Erythroblast (primary cell): ENCODE measurements around the gene CITED4.
A peak's percentile ranks its signal among the peaks of the same experiment; 100 is the strongest.
"Not testable (repeated sequence)": the region's sequence is repeated elsewhere in the genome, so short reads cannot be mapped to it uniquely, and the experiment has no call there.

Experiments
- DNase-seq, 2 experiments: peaks; one replicate each; lab custom pipeline; 2025; lab: John Stamatoyannopoulos, UW
- GATA1 ChIP-seq: IDR thresholded peaks from 2 replicates; pipeline ENCODE4 v1.6.1; 2011; ENCODE audit warnings: low read depth, mild to moderate bottlenecking, control low read depth, low read length, moderate library complexity
- POLR2A ChIP-seq: IDR thresholded peaks from 2 replicates; pipeline ENCODE4 v1.6.1; 2011; ENCODE audit warnings: mild to moderate bottlenecking, low read length

The CITED4 gene

GRCh38 chr1:40895601-40896000 is 33.4 kb upstream of the CITED4 start:
- TF ChIP-seq GATA1: no peak
- no peak for TF ChIP-seq POLR2A
- no peak for DNase-seq

GRCh38 chr1:40894858-40895257 is 32.7 kb upstream of the CITED4 start:
- not testable (repeated sequence) for DNase-seq

- TF ChIP-seq POLR2A (no peak), GATA1 (no peak)
- DNase-seq: no peak
These were observed 32.3 kb upstream of the CITED4 start for GRCh38 chr1:40894455-40894854.

GRCh38 chr1:40893946-40894345 is 31.8 kb upstream of the CITED4 start:
- DNase-seq: no peak
- no peak for TF ChIP-seq GATA1
- no peak for TF ChIP-seq POLR2A

GRCh38 chr1:40892354-40892753 is 30.2 kb upstream of the CITED4 start:
- DNase-seq: no peak
- TF ChIP-seq GATA1: no peak
- no peak for TF ChIP-seq POLR2A

- TF ChIP-seq GATA1 (no peak), POLR2A (no peak)
- no peak for DNase-seq
These were observed 28.6 kb upstream of the CITED4 start for GRCh38 chr1:40890771-40891170.

GRCh38 chr1:40887652-40888051 is 25.5 kb upstream of the CITED4 start:
- TF ChIP-seq POLR2A (no peak), GATA1 (no peak)
- no peak for DNase-seq

GRCh38 chr1:40887012-40887378 is 24.8 kb upstream of the CITED4 start:
- TF ChIP-seq POLR2A: no peak
- TF ChIP-seq GATA1: no peak
- DNase-seq: no peak

- no peak for TF ChIP-seq POLR2A
- TF ChIP-seq GATA1: no peak
- no peak for DNase-seq
These were observed 24.3 kb upstream of the CITED4 start for GRCh38 chr1:40886318-40887011.

- TF ChIP-seq GATA1: no peak
- peak in 1 of 2 experiments; percentile 21 for DNase-seq
These were observed 22.1 kb upstream of the CITED4 start for GRCh38 chr1:40884055-40884795.

- TF ChIP-seq GATA1 (no peak), POLR2A (no peak)
- no peak for DNase-seq
These were observed 18.8 kb upstream of the CITED4 start for GRCh38 chr1:40880813-40881549.

- DNase-seq: no peak
- TF ChIP-seq GATA1 (no peak), POLR2A (no peak)
These were observed 17.5 kb upstream of the CITED4 start for GRCh38 chr1:40879482-40880175.

- DNase-seq: no peak
These were observed 16.7 kb upstream of the CITED4 start for GRCh38 chr1:40878906-40879305.

GRCh38 chr1:40877698-40878097 is 15.5 kb upstream of the CITED4 start:
- no peak for DNase-seq
- TF ChIP-seq POLR2A (no peak), GATA1 (no peak)

More at GRCh38 chr1:40878906-40879305, 16.7 kb upstream of the CITED4 start:
- TF ChIP-seq POLR2A (no peak), GATA1 (no peak)
